GM21515 (cell line): ENCODE measurements around the gene PPP1R9A.

Source experiments
- ATAC-seq: cut with Tn5 transposase; IDR thresholded peaks from one replicate; pipeline ENCODE4 v1.9.1; 2021; ENCODE audit not compliant: unreplicated experiment

Gene PPP1R9A

GRCh38 chr7:94907026-94907810 is at the start of gene PPP1R9A:
TSS of gene PPP1R9A (plus strand) at chr7:94907594. CDS start at chr7:94910114, 2,520 bp downstream.
- ATAC-seq = no peak

GRCh38 chr7:94871132-94871531 is 36.3 kb upstream of the PPP1R9A start:
- no peak for ATAC-seq

- ATAC-seq = no peak
These were observed 34.2 kb upstream of the PPP1R9A start for GRCh38 chr7:94873239-94873638.

GRCh38 chr7:94874036-94874785 is 33.2 kb upstream of the PPP1R9A start:
- ATAC-seq = no peak

- ATAC-seq = no peak
These were observed 32.2 kb upstream of the PPP1R9A start for GRCh38 chr7:94875201-94875600.

- no peak for ATAC-seq
These were observed 29.4 kb upstream of the PPP1R9A start for GRCh38 chr7:94877731-94878670.

GRCh38 chr7:94882891-94883290 is 24.5 kb upstream of the PPP1R9A start:
- no peak for ATAC-seq

GRCh38 chr7:94883616-94884015 is 23.8 kb upstream of the PPP1R9A start:
- no peak for ATAC-seq

GRCh38 chr7:94888551-94888950 is 18.8 kb upstream of the PPP1R9A start:
- no peak for ATAC-seq

- ATAC-seq = no peak
These were observed 18.3 kb upstream of the PPP1R9A start for GRCh38 chr7:94888995-94889523.

- no peak for ATAC-seq
These were observed 17.2 kb upstream of the PPP1R9A start for GRCh38 chr7:94890216-94890615.

GRCh38 chr7:94893661-94894060 is 13.7 kb upstream of the PPP1R9A start:
- no peak for ATAC-seq

- no peak for ATAC-seq
These were observed 9.9 kb upstream of the PPP1R9A start for GRCh38 chr7:94897541-94897940.

- no peak for ATAC-seq
These were observed 9.1 kb upstream of the PPP1R9A start for GRCh38 chr7:94898340-94898739.

GRCh38 chr7:94901981-94902380 is 5.4 kb upstream of the PPP1R9A start:
- ATAC-seq = no peak

GRCh38 chr7:94903971-94904370 is 3.4 kb upstream of the PPP1R9A start:
- no peak for ATAC-seq

GRCh38 chr7:94904982-94905381 is 2.4 kb upstream of the PPP1R9A start:
- no peak for ATAC-seq

- no peak for ATAC-seq
These were observed 1.1 kb upstream of the PPP1R9A start for GRCh38 chr7:94906065-94906851.

- no peak for ATAC-seq
These were observed 473 bp downstream of the PPP1R9A start for GRCh38 chr7:94907811-94908322.
